Measurements from ENCODE around the gene MYD88. TPM values are rescaled to one million over a fixed set of nuclear protein-coding genes. Genes with fewer than 3 reads are reported as not detected.

Gene MYD88
- total RNA-seq, 1 experiment from 2014 or later = 32.7 TPM

- H3K9me3 ChIP-seq (ENCODE audit: control insufficient read depth, insufficient read depth, low read depth, low read length) = no peaks in the 10 kb centered on the region; the same call in 1 of the 2 replicates
- TF ChIP-seq, protein P1, sequence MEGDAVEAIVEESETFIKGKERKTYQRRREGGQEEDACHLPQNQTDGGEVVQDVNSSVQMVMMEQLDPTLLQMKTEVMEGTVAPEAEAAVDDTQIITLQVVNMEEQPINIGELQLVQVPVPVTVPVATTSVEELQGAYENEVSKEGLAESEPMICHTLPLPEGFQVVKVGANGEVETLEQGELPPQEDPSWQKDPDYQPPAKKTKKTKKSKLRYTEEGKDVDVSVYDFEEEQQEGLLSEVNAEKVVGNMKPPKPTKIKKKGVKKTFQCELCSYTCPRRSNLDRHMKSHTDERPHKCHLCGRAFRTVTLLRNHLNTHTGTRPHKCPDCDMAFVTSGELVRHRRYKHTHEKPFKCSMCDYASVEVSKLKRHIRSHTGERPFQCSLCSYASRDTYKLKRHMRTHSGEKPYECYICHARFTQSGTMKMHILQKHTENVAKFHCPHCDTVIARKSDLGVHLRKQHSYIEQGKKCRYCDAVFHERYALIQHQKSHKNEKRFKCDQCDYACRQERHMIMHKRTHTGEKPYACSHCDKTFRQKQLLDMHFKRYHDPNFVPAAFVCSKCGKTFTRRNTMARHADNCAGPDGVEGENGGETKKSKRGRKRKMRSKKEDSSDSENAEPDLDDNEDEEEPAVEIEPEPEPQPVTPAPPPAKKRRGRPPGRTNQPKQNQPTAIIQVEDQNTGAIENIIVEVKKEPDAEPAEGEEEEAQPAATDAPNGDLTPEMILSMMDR (IDR thresholded peaks at IDR 0.05) = no peak
- TF ChIP-seq TCF7L2 (IDR thresholded peaks at IDR 0.05; ENCODE audit: low read depth, low read length) = no peak
- TF ChIP-seq SIN3A (IDR thresholded peaks at IDR 0.05; ENCODE audit: borderline replicate concordance, insufficient read depth, low read depth, low read length) = no peak
- no peak for TF ChIP-seq REST (IDR thresholded peaks at IDR 0.05; ENCODE audit: insufficient read depth in 1 of 2, low read depth in 2 of 2, low read length in 1 of 2)
- TF ChIP-seq POLR2AphosphoS5 (IDR thresholded peaks at IDR 0.05; ENCODE audit: low read depth, low read length) = no peak
- CTCF ChIA-PET = no interaction called here
- POLR2A ChIA-PET = interaction anchor here (0.7 kb wide), 1 partner anchor 11 kb away, joined by 6 read pairs; the partner anchor contains the start of gene ACAA1
- no peak overlapping the region for H3K27ac ChIP-seq (ENCODE audit: low read length)
- in situ Hi-C loops (cut with HindIII; ENCODE audit: low pct_unique_long_range_greater_than_20kb, low sequenced_read_pairs) = no loop called here
- ATAC-seq (no peak), DNase-seq (ENCODE audit: low read depth, low spot score) (no peak)
- no peaks in the 10 kb centered on the region for H3K27me3 ChIP-seq (ENCODE audit: control insufficient read depth, insufficient read depth, low read length)
- intact Hi-C loops (cut with micrococcal nuclease; ENCODE audit: unreplicated experiment) = no loop called here
- no peaks in the 10 kb centered on the region; the same call in 1 of the 2 replicates for H3K36me3 ChIP-seq (ENCODE audit: control insufficient read depth, insufficient read depth, low read length)
- no peak overlapping the region for H3K4me3 ChIP-seq (ENCODE audit: low read depth in 2 of 2, low read length in 2 of 2)
- no peaks in the 10 kb centered on the region for H3K4me1 ChIP-seq (ENCODE audit: control insufficient read depth, insufficient read depth, low read length)
- no TSS peak for BruUV-seq (replicated peaks)
Observed at GRCh38 chr3:38147421-38147820, 9.0 kb downstream of the MYD88 start.

DNA sequence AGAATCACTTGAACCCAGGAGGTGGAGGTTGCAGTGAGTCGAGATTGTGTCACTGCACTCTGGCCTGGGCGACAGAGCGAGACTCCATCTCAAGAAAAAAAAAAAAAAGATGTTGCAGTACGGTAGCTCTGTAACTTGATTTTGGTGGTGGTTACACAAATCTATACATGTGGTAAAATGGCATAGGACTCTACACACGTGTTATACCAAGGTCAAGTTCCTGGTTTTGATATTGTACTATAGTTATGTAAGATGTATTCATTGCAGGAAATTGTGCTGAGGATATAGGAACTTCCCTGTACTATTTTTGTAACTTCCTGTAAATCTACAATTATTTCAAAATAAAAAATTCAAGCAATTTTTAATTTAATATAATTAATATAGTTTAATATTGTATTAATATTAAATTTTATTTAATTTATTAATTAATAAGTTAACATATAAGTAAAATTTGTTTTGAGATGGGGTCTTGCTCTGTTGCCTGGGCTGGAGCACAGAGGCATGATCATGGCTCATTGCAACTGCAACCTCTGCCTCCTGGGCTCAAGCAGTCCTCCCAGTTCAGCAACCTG is 9.9 kb downstream of the MYD88 start:
- intact Hi-C loops (cut with micrococcal nuclease; ENCODE audit: unreplicated experiment) = no loop called here
- CTCF ChIA-PET = no interaction called here
- TF ChIP-seq, protein P1 (IDR thresholded peaks at IDR 0.05) = no peak
- TF ChIP-seq TCF7L2 (IDR thresholded peaks at IDR 0.05; ENCODE audit: low read depth, low read length) = no peak
- no peak for TF ChIP-seq POLR2AphosphoS5 (IDR thresholded peaks at IDR 0.05; ENCODE audit: low read depth, low read length)
- TF ChIP-seq REST (IDR thresholded peaks at IDR 0.05; ENCODE audit: insufficient read depth in 1 of 2, low read depth in 2 of 2, low read length in 1 of 2) = no peak
- no peak for TF ChIP-seq SIN3A (IDR thresholded peaks at IDR 0.05; ENCODE audit: borderline replicate concordance, insufficient read depth, low read depth, low read length)
- Histone ChIP-seq H3K4me1 (ENCODE audit: control insufficient read depth, insufficient read depth, low read length) (no peaks in the 10 kb centered on the region), H3K27ac (ENCODE audit: low read length) (no peak overlapping the region), H3K9me3 (ENCODE audit: control insufficient read depth, insufficient read depth, low read depth, low read length) (no peaks in the 10 kb centered on the region; the same call in 1 of the 2 replicates), H3K36me3 (ENCODE audit: control insufficient read depth, insufficient read depth, low read length) (no peaks in the 10 kb centered on the region; the same call in 1 of the 2 replicates), H3K27me3 (ENCODE audit: control insufficient read depth, insufficient read depth, low read length) (no peaks in the 10 kb centered on the region), H3K4me3 (ENCODE audit: low read depth in 2 of 2, low read length in 2 of 2) (no peak overlapping the region)
- DNase-seq (ENCODE audit: low read depth, low spot score) (no peak), ATAC-seq (no peak)
- POLR2A ChIA-PET = interaction anchor here (0.6 kb wide), 1 partner anchor 133 kb away, joined by 3 read pairs; no protein-coding TSS in a partner anchor
- in situ Hi-C loops (cut with HindIII; ENCODE audit: low pct_unique_long_range_greater_than_20kb, low sequenced_read_pairs) = no loop called here
- BruUV-seq (replicated peaks) = no TSS peak
